Upper lobe of left lung (tissue), 6 donors: ENCODE data around the gene GGNBP2. TPM values are rescaled to one million over a fixed set of nuclear protein-coding genes. Genes with fewer than 3 reads are reported as not detected.

ENCODE experiments used
- ATAC-seq, 2 donors: fragments of 200-7000 bp; cut with Tn5 transposase; one replicate each; pipeline ENCODE4 v1.9.1; 2022; ENCODE audit warnings: mild to moderate bottlenecking in 2 of 2, moderate library complexity in 2 of 2; ENCODE audit not compliant: low FRiP score in 2 of 2
- DNase-seq, 2 donors: peaks; one replicate each; pipeline ENCODE4 v3.0.0-alpha.2; 2019 to 2020
- H3K27ac ChIP-seq, 4 donors: fragments of 200-600 bp; sonication (generic); one replicate each; pipeline ENCODE4 v1.5.1; 2016 to 2019
- H3K27me3 ChIP-seq, 4 donors: fragments of 200-600 bp; sonication (generic); one replicate each; pipeline ENCODE4 v1.5.1; 2017 to 2019
- H3K36me3 ChIP-seq, 4 donors: fragments of 200-600 bp; sonication (generic); one replicate each; pipeline ENCODE4 v1.5.1; 2016 to 2019
- H3K4me1 ChIP-seq, 4 donors: fragments of 200-600 bp; sonication (generic); one replicate each; pipeline ENCODE4 v1.5.1; 2018 to 2019
- H3K4me3 ChIP-seq, 4 donors: fragments of 200-600 bp; sonication (generic); one replicate each; pipeline ENCODE4 v1.5.1; 2017 to 2019; ENCODE audit warnings: mild to moderate bottlenecking in 2 of 4, moderate library complexity in 1 of 4
- H3K9me3 ChIP-seq, 4 donors: fragments of 200-600 bp; sonication (generic); one replicate each; pipeline ENCODE4 v1.5.1; 2018 to 2019
- EP300 ChIP-seq, 4 donors: sonication (generic); formaldehyde crosslinking; IDR thresholded peaks; one replicate each; pipeline ENCODE4 v1.5.1; 2017; ENCODE audit warnings: antibody characterized with exemption in 4 of 4, control low read depth in 2 of 4
- POLR2A ChIP-seq, 4 donors: fragments of 450-650 bp; IDR thresholded peaks; one replicate each; pipeline ENCODE4 v1.5.1; 2016 to 2017; ENCODE audit warnings: antibody characterized with exemption in 4 of 4, mild to moderate bottlenecking in 2 of 4
- POLR2AphosphoS5 ChIP-seq, 2 donors: sonication (generic); formaldehyde crosslinking; IDR thresholded peaks; one replicate each; pipeline ENCODE4 v1.5.1; 2017; ENCODE audit warnings: antibody characterized with exemption in 2 of 2
- WGBS, 2 donors: methylation state at CpG; one replicate each; pipeline ENCODE4 v1.1.5; 2017 to 2018; 5-methylcytosine and 5-hydroxymethylcytosine counted together
- total RNA-seq, 6 donors: library from RNA; depleted of rRNA in 4 of 6; stranded (reverse); fragments of >200 nt in 4 of 6; gene quantifications; one replicate each; pipeline versions ENCODE4 v1.1.0 to v1.2.1, GENCODE V29; 2016 to 2021
- TF ChIP-seq, protein P1 (sequence below), 6 experiments: fragments of 450-650 bp in 4 of 6; fragments of 200-600 bp in 2 of 6; sonication (generic) in 2 of 6; IDR thresholded peaks; one replicate each; pipeline ENCODE4 v1.5.1; 2016 to 2019; ENCODE audit warnings: antibody characterized with exemption in 6 of 6
- donor health status: DM: no; HTN: no; CAD: no; lungs with moderate emphysema.
- donor health status: DM: no; HTN: yes; CAD: no; lungs with severe emphysema.

Gene GGNBP2
- total RNA-seq, 6 donors from 2014 or later: 36.8 to 101 (median 70.0) TPM

DNA sequence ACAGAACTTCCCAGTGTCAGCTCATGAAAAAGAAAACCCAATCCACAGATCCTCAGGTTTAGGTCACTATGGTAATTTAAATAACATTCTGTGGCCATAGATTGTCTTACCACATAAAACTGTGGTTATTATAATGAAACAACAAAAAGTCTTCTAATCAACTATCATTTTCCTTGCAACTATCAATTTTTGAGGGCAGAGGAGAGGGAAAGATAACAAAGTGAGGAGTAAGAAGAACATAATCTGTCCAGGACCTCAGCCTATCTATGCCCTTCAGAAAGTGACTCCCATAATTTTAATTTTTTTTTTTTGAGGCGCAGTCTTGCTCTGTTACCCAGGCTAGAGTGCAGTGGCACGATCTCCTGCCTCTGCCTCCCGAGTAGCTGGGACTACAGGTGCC, 4.0 kb upstream of the GGNBP2 start:
- peaks cover 0 to 17% (median 0%) of the 10 kb centered on the region in 4 donors for H3K36me3 ChIP-seq
- TF ChIP-seq EP300 (IDR thresholded peaks at IDR 0.05) (no peak), POLR2AphosphoS5 (IDR thresholded peaks at IDR 0.05) (no peak), POLR2A (IDR thresholded peaks at IDR 0.05) (no peak)
- TF ChIP-seq, protein P1, sequence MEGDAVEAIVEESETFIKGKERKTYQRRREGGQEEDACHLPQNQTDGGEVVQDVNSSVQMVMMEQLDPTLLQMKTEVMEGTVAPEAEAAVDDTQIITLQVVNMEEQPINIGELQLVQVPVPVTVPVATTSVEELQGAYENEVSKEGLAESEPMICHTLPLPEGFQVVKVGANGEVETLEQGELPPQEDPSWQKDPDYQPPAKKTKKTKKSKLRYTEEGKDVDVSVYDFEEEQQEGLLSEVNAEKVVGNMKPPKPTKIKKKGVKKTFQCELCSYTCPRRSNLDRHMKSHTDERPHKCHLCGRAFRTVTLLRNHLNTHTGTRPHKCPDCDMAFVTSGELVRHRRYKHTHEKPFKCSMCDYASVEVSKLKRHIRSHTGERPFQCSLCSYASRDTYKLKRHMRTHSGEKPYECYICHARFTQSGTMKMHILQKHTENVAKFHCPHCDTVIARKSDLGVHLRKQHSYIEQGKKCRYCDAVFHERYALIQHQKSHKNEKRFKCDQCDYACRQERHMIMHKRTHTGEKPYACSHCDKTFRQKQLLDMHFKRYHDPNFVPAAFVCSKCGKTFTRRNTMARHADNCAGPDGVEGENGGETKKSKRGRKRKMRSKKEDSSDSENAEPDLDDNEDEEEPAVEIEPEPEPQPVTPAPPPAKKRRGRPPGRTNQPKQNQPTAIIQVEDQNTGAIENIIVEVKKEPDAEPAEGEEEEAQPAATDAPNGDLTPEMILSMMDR (IDR thresholded peaks at IDR 0.05): no peak
- no peak overlapping the region for H3K27ac ChIP-seq
- no peaks in the 10 kb centered on the region for H3K27me3 ChIP-seq
- DNase-seq (no peak), ATAC-seq (no peak)
- H3K9me3 ChIP-seq: no peaks in the 10 kb centered on the region
- peaks cover 9 to 19% (median 10%) of the 10 kb centered on the region in 4 donors for H3K4me1 ChIP-seq
- WGBS, 2 donors: 100% methylated on average over 3 of the region's 3 CpGs
- no peak overlapping the region for H3K4me3 ChIP-seq

DNA sequence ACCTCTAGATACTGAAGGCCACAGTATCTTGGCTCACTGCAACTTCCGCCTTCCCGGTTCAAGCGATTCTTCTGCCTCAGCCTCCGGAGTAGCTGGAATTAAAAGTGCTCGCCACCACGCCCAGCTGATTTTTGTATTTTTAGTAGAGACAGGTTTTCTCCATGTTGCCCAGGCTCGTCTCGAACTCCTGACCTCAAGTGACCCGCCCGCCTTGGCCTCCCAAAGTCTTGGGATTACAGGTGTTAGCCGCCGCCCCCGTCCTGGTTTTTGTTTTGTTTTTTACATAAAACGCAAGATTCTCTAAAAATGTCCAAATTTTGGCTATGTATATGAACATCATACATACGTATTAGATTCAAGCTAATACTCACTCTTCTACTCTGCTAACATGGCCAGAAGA, 2.0 kb upstream of the GGNBP2 start:
- Histone ChIP-seq H3K27ac (no peak overlapping the region), H3K9me3 (no peaks in the 10 kb centered on the region), H3K27me3 (no peaks in the 10 kb centered on the region), H3K36me3 (peaks cover 0 to 12% (median 0%) of the 10 kb centered on the region in 4 donors), H3K4me3 (no peak overlapping the region), H3K4me1 (peaks cover 24 to 31% (median 26%) of the 10 kb centered on the region in 4 donors)
- 90 to 98% methylated on average over 14 to 15 of the region's 15 CpGs for WGBS, 2 donors
- DNase-seq (no peak), ATAC-seq (no peak)
- TF ChIP-seq EP300 (IDR thresholded peaks at IDR 0.05) (no peak), POLR2A (IDR thresholded peaks at IDR 0.05) (no peak), POLR2AphosphoS5 (IDR thresholded peaks at IDR 0.05) (no peak)
- TF ChIP-seq, protein P1 (IDR thresholded peaks at IDR 0.05): no peak

DNA sequence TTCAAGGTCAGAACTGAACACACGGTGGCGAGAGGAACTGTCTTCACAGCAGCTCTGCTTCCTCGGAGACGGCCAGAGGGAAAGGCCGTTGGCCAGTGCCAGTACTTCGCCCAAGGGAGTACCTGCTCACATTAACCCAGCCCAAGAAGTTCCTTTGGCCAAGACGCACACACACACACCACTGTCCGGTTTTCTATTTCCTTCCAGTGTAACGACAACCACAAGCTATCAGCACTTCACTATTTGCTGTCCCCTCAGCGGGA, 744 bp upstream of the GGNBP2 start:
- Histone ChIP-seq H3K4me1 (peaks cover 35 to 44% (median 37%) of the 10 kb centered on the region in 4 donors), H3K36me3 (peaks cover 0 to 4% (median 0%) of the 10 kb centered on the region in 4 donors), H3K9me3 (no peaks in the 10 kb centered on the region), H3K4me3 (peak overlapping the region; percentile 84 to 97 (median 94)), H3K27me3 (no peaks in the 10 kb centered on the region), H3K27ac (peak overlapping the region; percentile 99 to 100 (median 100))
- TF ChIP-seq POLR2A (IDR thresholded peaks at IDR 0.05): no peak
- TF ChIP-seq, protein P1 (IDR thresholded peaks at IDR 0.05): peak in 1 of 6 experiments; percentile 0
- ATAC-seq (peak; percentile 7 to 20), DNase-seq (no peak)
- WGBS, 2 donors: 0 to 1% methylated on average over 9 to 10 of the region's 10 CpGs

DNA sequence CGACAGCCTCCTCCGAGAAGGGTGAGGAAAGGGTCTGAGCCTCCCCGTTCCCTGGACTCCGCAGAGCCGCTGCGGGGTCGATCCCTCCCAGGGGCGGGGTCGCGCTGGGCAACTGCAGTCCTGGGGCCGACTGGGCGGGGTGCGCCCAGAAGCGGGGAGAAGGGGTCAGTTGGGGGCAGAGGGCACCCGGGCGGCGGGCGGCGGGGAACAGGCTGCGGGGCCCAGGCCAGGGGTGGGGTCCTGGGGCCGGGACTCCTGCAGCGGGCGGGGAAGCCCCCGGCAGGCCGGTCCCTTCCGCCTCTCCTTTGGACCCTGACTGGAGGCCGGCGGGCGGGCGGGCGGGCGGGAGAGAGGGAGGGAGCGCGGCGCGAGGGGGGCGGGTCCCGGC, 352 bp downstream of the GGNBP2 start:
- no peaks in the 10 kb centered on the region for H3K27me3 ChIP-seq
- peak overlapping the region; percentile 84 to 97 (median 94) for H3K4me3 ChIP-seq
- ATAC-seq (peak; percentile 72 to 80), DNase-seq (no peak)
- no peaks in the 10 kb centered on the region for H3K9me3 ChIP-seq
- no peak for TF ChIP-seq POLR2AphosphoS5 (IDR thresholded peaks at IDR 0.05)
- TF ChIP-seq EP300 (IDR thresholded peaks at IDR 0.05): no peak
- no peak for TF ChIP-seq POLR2A (IDR thresholded peaks at IDR 0.05)
- TF ChIP-seq, protein P1 (IDR thresholded peaks at IDR 0.05): no peak
- WGBS, 2 donors: 1% methylated on average over 7 of the region's 38 CpGs; no CpG with 5 or more reads in 1 of the 2 donors
- H3K4me1 ChIP-seq: peaks cover 45 to 52% (median 47%) of the 10 kb centered on the region in 4 donors
- H3K27ac ChIP-seq: peak overlapping the region; percentile 99 to 100 (median 100)
- peaks cover 0 to 4% (median 0%) of the 10 kb centered on the region in 4 donors for H3K36me3 ChIP-seq
